HG03342 (cell line): Measurements from ENCODE around the gene OR52B6.
"Not testable (repeated sequence)": the region's sequence is repeated elsewhere in the genome, so short reads cannot be mapped to it uniquely, and the experiment has no call there.

Experiments used
- ATAC-seq: cut with Tn5 transposase; IDR thresholded peaks from one replicate; pipeline ENCODE4 v1.9.1; 2021; ENCODE audit warnings: mild to moderate bottlenecking, moderate library complexity; ENCODE audit not compliant: unreplicated experiment

Gene OR52B6

DNA sequence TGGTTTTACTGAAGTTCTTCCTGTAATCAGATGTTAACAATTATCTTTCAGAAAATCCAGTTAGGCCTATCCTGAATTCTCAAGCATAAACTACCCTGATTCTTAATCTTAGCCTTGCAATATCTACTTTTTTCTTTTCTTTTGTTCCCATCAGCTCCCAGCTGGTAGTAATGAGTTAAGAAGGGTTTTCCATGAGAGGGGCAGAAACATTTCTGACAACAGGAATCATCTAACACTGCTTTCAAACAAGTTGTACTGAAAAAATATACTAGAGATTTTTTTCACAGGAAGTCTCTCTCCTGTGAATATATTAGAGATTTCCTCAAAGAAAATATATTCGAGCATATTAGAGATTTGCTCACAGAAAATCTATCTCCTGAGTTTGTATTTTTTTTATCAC lies 12.5 kb downstream of the OR52B6 start:
- no peak for ATAC-seq

DNA sequence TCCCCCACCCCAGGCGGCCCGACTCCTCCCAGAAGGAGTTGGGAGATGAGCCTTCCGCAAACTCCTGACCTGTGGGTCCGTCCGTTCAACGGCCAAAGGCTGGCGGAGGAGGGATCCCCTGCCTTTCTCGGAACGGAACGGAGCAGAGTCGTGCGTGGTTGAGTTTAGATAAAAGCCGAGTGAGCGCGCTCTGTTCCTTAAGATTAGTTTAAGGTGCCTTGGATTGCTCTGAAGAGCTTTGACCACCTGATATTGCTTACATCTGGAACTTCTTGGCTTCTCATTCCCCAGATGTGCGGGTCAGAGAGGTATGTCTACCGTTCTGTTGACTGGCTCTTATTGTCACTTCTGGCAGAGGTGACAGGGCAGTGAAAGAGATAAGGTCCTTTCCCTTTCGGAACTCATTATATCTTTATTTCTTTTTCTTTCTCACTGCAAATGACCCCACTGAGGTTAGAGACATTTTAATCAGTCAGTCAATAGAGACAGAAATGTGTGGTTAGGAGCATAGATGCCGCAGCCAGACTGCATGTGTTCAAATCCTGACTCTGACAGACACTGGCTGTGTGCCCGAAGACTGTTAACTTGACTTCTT lies 16.0 kb downstream of the OR52B6 start, which contains the start of gene TRIM6:
TRIM6 (plus strand) TSS at position 31 of the 595 bp plus-strand sequence; CDS start at position 292, 261 bp downstream.
- peak; percentile 45 for ATAC-seq

DNA sequence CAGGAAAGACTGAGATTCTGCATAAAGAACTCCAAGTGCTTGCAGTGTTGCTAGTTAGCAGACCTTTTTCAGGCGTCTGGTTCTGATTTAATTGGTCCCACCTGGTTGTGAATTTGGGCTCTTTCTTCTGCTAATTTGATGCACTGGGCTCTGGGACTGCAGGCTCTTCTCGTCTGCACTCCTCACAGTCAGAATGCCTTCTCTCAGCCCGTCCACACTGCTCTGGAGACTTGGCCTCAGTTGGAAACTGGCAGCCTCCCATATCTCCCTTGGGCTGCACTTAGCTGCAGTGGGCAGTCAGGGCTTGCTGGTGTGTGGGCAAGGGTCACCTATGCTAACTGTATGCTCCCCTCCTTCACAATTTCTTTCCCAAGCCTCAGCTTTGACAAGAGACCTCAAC lies 17.3 kb downstream of the OR52B6 start:
- ATAC-seq = no peak

DNA sequence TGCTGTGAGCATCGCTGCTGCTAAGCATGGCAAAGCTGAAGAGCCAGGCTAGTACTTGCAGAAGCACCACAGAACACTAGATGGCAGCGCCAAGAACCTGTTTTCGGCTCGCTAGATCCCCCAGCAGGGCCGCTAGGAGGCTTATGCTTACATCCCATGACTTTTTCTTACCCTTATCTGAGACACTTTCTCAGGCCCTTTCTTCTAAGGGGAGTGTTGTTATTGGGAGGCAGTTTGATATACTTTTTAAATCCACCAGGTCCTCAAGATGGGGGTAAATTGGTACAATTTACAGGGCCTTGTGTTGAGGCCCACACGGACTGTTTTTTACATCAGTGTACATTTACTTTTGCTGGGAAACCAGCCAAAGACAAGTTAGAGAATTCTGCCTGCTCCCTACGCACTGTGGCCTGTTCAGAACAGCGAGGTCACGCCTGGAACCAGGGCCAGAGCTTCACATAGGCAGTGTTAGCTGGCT lies 19.7 kb downstream of the OR52B6 start:
- peak; percentile 74 for ATAC-seq

DNA sequence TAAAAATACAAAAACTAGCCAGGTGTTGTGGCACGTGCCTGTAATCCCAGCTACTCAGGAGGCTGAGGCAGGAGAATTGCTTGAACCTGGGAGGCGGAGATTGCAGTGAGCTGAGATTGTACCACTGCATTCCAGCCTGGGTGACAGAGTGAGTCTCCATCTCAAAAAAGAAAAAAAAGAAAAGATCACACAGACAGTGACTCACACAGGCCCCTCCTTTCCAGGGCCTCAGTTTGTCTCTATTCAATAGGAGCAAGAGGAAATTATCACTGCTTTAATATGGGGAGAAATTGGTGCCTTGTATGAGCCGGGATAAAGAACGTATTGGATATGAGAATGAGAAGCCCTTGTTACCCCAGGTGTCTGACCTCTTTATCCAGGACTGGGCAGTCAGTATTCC lies 22.1 kb downstream of the OR52B6 start:
- not testable (repeated sequence) for ATAC-seq

DNA sequence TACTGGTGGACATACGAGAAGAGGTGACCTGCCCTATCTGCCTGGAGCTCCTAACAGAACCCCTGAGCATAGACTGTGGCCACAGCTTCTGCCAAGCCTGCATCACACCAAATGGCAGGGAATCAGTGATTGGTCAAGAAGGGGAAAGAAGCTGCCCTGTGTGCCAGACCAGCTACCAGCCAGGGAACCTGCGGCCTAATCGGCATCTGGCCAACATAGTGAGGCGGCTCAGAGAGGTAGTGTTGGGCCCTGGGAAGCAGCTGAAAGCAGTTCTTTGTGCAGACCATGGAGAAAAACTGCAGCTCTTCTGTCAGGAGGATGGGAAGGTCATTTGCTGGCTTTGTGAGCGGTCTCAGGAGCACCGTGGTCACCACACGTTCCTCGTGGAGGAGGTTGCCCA lies 22.6 kb downstream of the OR52B6 start:
- ATAC-seq = no peak

DNA sequence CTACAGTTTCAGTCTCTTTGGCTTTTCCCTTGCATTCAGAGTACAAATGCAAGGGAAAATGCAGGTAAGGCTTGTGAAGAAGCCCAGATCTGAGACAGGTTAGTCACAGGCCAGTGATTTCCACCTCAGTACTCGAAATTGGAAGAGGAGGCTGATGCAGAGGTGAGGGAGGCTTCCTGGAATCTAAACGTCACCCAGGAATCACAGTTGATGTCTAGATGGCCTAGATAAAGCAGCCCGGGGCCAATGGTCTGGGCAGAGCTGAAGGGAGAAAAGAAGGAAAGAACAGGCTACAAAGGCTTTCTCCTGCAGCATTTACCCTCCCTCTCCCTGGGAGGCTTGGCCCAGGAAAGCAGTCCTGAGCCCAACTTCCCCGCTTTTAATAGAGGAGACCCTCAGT lies 24.2 kb downstream of the OR52B6 start:
- ATAC-seq = no peak

DNA sequence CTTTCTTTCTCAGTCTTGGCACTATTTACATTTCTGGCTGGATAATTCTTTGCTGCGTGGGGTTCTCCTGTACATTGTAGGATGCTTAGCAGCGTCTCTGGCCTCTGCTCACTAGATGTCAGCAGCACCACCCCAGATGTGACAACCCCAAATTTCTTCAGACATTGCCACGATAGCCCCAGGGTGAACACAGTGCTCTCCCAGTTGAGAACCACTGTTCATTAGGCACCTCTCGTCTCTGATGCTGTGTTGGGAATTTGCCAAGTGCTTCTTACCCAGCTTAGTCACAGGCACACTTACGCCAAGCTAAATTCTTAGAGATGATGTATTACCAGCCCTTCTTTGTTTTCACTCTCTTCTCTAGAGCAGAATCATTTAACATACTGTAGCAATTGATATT lies 25.2 kb downstream of the OR52B6 start:
- no peak for ATAC-seq

DNA sequence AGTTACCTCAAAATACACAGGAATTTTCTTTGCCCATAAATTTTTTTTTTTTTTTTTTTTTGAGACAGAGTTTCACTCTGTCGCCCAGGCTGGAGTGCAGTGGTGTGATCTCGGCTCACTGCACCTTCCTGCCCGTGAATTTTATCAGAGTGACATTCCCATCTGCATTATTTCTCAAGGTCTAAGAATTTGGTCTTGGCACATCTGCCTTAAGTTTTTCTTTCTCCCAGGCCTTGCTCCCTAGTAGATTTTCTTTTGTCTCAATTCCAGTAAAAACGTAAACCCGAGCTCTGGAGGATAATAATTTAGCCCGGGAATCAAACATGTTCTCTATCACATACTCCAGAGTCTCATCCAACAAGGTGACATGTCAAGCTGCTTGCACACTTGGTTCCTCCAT lies 28.1 kb downstream of the OR52B6 start:
- no peak for ATAC-seq

DNA sequence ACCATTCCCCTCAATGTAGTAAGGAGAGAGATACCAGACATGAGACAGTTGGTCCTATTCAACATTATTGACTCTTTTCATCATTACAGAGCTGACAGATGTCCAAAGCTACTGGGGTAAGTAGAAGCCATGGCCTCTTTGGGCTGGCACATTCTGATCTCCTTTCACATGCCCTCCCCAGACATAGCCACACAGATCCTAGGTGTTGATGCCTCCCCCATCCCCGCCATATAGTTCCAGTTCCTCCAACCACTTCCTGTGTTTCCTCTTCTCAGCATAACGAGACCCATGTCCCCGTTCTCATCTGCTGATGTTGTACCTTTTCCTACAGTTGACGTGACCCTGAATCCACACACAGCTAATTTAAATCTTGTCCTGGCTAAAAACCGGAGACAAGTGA lies 29.8 kb downstream of the OR52B6 start:
- no peak for ATAC-seq

DNA sequence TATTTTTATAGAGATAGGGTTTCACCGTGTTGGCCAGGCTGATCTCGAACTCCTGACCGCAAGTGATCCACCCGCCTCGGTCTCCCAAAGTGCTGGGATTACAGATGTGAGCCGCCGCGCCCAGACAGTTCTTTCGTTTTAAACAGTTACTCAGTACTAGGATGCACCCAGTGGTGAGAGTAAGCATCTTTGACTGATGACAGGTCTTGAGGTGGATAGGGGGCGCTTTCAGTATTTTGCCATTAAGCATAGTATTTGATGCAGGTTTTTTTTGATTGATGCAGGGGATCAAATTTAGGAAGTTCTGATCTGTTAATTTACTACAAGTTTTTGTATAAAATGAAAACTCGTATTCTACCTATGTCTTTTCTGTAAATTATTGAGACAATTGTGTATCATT lies 30.9 kb downstream of the OR52B6 start:
- ATAC-seq = no peak

DNA sequence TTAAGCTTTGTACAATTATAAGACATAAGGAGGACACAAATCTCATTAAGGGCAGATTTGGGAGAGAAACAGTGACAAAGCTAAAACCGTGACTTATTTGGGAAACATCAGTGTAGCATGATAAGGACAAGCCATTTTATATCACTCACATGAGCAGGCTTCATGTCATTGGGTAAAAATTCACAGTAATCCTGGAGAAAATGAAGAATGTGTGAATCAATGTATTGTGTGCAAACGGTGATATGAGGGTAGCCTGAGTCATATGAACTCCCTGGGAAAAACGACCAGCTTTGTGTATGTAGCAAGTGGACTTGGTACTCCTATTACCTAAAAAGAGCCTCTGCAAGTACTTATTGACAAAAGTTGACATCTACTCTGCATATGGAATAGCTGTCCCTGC lies 38.1 kb downstream of the OR52B6 start:
- ATAC-seq = no peak

DNA sequence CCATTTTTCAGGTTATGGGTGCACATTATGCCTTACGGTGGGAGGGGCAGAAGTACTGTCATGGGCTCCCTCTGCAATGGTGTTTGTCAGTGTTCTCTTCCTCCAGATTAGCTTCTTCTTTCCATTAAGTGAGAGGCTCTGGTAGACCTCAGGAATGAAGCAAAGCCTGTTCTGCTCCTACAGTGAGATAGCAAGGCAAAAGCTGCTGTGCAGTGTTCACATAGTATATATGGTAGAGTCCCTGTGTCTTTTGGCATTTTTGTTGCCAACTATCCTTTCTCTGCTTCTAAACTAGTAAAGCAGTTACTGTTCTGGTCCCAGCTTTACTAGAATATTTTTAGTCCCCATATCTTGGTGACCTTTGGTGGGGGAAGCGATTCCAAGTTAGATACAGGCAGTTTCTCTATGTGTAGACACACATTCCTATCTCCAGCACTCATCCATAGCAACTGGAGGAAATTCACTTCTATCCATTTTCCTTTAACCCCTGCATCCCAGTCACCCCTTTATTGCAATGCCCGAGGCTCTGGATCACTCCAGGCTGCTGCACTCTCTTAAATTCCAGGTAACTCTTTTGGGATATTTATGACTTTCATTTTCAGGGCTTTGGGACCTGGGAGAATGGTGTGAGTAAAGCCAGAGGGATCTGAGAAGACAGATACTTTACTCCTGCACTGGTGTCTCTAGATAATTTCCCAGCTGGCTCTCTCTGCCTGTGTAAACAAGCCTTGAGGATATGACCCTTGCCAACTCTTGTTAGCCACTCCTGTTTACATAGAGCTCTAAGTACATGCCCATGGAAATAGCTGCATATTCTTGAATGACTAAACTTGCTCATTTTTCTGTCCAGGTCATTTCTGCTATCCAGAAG lies 40.2 kb downstream of the OR52B6 start:
- ATAC-seq = no peak

DNA sequence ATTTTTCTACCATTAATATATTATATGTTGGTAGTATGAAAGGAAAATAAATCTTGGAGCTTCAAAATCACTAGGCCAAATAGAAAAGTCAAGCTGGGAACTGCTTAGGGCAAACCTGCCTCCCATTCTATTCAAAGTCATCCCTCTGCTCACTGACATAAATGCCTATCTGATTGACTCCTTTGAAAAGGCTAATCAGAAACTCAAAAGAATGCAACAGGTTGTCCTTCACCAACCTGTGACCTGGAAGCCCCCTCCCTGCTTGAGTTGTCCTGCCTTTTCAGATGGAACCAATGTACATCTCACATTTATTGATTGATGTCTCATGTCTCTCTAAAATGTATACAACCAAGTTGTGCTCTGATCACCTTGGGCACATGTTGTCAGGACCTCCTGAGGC lies 40.9 kb downstream of the OR52B6 start:
- no peak for ATAC-seq

DNA sequence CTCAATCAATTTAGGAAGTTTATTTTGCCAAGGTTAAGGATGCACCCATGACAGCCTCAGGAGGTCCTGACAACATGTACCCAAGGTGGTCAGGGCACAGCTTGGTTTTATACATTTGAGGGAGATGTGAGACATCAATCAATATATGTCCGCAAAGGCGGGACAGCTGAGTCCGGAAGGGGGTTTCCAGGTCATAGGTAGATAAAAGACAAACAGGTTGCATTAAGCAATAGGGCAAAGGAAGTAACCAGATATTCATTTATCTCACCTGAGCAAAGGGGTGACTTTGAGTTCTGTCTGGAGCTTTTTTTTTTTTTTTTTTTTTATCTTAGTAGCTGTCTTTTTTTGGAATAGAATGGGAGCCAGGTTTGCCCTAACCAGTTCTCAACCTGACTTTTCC lies 42.1 kb downstream of the OR52B6 start:
- ATAC-seq = no peak

DNA sequence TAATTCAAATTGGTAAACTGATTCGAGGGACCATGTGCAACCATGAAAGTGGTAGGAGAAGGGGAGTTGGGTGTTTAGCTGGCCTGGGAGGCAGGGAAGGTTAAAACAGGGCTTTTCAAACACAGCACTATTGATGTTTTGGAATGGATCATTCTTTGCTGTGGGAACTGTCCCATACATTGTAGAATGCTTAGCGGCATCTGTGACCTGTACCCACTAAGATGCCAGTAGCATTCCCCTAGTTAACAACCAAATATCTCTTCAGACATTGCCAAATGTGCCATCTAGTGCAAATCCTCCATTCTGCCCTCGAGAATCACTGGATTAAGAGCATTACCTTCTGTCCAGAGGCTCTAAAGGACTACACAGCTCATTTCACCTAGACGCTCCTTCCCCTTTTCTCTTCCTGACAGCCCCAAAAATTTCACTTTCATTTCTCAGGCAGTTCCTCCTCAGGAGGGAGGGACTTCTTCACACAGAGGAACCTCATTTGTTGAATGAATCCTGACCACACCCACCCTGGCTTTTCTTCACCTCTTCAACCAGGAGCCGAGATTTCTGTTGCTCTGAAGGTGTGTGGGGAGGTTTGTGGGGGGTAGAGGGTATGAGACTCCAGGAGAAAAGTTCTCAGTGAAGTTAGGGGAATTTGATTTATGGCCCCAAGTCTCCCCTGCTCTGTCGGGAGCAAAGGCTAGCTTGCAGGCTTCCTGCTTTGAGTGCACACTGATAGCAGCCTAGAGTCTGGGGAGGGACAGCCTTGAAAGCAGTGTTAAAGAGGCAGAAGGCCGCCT lies 44.0 kb downstream of the OR52B6 start, which contains the start of gene TRIM34:
TRIM34 (plus strand) TSS at position 513 of the 791 bp plus-strand sequence. CDS start 7,331 bp downstream, outside the sequence.
- peak; percentile 97 for ATAC-seq

DNA sequence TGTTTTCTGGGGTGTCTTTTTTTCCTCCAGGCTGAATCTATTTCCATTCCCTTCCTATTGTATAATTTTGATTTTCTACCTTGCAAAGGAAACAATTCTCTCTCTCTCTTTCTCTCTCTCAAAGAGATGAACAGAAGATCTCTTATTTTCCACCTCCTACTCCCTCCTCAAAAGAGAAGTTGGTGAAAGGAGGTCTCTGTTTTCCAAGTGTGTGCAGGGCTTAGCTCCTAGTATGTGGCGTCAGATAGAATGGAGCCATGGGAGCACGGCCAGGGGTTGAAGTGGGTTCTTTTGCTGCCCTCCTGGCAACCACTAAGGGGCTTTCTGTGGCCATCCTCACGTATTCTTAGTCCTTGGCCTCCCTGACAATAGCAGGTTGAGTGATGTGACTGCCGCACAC lies 44.6 kb downstream of the OR52B6 start:
- peak; percentile 3 for ATAC-seq

DNA sequence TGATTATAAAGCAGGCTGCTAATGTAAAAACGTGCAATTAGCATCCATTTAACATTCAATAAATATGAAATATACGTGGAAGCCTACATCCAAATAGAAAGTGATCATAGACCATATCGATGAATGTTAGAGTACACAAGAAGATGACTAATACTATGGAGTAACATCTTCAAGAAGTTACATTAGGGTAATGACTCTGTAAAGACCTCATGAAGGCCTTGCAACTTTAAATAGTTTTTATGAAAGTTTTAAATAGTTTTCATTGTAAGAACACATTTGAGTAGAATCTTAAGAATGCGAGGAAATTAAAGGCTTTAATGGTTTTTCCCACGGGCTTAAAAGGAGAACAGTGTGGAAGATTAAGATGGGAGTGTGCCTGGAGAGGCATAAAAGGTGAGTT lies 45.5 kb downstream of the OR52B6 start:
- ATAC-seq = no peak

DNA sequence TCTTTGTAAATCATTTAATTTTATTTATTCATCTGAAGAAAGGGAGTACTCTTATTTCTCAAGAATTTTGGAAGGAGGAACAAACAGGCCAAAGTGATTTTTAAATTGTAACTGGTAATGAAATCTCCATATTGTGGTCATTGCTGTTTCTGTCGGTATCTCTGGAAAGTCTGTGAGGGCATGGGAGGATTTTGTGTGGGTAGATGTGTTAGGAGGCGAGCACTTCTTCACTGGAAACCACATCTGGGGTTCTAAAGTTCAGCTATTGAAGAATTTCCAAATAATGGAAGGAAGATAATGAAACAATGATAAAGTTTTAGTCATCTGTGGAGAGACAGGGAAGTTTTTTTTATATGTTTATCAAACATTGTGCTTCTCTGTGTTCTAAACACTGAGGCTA lies 50.7 kb downstream of the OR52B6 start:
- peak; percentile 14 for ATAC-seq
